IPS DF 19.7 (cell line): Measurements from ENCODE around the gene PDZD2.

ENCODE experiments used
- DNase-seq: peaks from one replicate; pipeline ENCODE4 v3.0.0-alpha.2; 2013; ENCODE audit warnings: low read depth, low spot score

Gene PDZD2

DNA sequence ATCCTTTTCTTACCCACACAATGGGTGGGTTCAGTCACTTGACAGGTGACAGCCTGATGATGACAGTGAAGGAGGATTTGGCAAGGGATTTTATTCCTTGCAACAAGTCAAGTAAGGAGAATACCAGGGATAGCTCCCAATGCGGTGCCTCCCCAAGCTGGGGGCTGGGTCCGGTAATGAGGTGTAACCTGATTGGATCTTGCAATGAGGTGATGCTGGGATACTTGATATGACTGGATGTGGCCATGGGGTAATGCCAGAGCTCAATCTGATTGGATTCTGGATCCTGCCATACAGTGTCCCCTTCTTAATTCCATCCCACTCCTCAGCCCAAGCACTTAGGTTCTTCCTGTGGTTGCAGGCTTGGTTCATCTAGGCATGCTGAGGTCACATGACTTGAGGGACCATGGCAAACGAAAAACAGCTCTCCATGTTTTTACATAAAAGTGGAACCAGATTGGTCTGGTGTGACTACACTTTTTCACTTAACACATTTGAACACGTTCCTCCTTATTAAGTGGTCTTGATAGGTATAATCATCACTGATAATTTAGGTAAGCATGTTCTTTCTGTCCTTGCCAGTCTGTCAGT, 181.1 kb downstream of the PDZD2 start:
- peak; percentile 80 for DNase-seq

GRCh38 chr5:31823472-31823871, 184.5 kb downstream of the PDZD2 start:
- no peak for DNase-seq

- DNase-seq, result no peak
Measured at GRCh38 chr5:31824869-31825517, 186.1 kb downstream of the PDZD2 start.

GRCh38 chr5:31825518-31826068, 186.7 kb downstream of the PDZD2 start:
- peak; percentile 42 for DNase-seq

DNA sequence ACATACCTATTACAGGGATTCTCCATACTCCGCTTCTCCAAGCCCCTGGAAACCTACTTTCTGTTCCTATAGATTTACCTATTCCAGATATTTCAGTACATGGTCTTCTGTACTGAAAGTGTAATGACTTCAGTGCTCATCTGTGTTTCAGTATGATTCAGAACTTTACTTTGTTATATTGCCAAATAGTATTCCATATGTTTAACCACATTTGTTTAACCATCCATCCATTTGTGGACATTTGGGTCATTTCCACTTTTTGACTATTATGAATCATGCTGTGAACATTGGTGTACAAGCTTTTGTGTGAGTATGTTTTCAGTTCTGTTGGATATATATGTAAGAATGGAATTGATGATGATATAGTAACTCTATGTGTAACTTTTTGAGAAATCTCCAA, 188.9 kb downstream of the PDZD2 start:
- no peak for DNase-seq

- no peak for DNase-seq
Measured at GRCh38 chr5:31832966-31833365, 194.0 kb downstream of the PDZD2 start.

- no peak for DNase-seq
Measured at GRCh38 chr5:31833710-31834109, 194.8 kb downstream of the PDZD2 start.

DNA sequence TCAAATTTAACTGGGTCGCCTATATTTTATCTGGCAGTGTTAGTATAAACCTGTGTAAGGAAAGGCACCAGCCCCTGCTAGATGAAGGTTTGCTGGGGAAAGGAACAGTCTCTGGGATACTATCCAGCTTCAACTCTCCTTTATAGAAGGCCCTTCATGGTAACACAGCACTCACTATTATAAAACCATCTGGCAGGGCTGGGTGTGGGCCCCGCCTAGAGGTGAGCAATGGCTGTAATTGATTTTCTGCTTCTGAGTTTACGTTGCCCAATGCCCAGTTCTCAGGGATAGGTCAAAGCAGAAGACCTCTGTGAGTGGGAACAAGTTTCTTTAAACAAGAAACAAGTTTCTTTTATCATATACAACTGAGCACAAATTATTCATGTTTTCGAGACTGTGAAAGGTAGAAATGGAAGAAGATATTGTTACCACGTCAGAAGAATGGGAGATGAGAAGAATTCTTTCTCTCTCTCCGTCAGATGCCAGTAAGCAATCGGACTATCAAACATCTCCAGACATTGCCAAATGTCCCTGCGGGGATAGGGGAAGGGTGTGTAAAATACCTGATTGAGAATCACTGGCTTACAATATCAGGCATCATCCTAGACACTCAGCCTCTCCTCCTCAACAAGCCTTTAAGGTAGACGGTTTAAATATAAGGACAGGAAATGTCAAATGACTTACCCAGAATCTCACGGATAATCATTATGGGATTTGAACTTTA, 205.9 kb downstream of the PDZD2 start:
- DNase-seq, result no peak

DNA sequence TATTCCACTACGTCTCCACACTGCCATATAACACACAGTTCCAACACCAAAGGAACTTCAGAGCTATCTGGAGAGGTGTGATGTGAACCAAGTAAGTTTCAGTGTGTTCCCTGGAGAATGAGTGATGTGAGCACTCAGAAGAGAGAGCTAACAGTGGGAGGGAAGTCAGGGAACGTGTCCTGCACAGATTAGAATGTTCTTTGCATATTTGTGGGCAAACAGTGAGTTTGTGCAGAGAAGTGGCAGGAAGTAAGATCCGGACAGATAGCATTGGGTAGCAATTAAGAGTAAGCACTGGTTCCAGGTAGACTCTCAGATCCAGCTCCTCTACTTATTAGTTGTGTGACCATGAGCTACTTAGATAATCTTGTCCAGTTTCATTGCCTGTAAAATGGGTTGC, 206.4 kb downstream of the PDZD2 start:
- no peak for DNase-seq

GRCh38 chr5:31846934-31847333, 208.0 kb downstream of the PDZD2 start:
- no peak for DNase-seq

DNA sequence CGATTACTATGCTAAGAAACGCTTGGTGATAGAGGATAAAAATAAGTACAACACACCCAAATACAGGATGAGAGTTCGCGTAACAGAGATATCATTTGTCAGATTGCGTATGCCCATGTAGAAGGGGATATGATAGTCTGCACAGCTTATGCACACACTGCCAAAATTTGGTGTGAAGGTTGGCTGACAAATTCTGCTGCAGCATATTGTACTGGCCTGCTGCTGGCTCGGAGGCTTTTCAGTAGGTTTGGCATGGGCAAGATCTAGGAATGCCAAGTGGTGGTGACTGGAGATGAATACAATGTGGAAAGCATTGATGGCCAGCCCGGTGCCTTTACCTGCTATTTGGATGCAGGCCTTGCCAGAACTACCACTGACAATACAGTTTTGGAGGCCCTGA, 208.4 kb downstream of the PDZD2 start:
- DNase-seq, result no peak

GRCh38 chr5:31850981-31851689, 212.2 kb downstream of the PDZD2 start:
- DNase-seq, result no peak

DNA sequence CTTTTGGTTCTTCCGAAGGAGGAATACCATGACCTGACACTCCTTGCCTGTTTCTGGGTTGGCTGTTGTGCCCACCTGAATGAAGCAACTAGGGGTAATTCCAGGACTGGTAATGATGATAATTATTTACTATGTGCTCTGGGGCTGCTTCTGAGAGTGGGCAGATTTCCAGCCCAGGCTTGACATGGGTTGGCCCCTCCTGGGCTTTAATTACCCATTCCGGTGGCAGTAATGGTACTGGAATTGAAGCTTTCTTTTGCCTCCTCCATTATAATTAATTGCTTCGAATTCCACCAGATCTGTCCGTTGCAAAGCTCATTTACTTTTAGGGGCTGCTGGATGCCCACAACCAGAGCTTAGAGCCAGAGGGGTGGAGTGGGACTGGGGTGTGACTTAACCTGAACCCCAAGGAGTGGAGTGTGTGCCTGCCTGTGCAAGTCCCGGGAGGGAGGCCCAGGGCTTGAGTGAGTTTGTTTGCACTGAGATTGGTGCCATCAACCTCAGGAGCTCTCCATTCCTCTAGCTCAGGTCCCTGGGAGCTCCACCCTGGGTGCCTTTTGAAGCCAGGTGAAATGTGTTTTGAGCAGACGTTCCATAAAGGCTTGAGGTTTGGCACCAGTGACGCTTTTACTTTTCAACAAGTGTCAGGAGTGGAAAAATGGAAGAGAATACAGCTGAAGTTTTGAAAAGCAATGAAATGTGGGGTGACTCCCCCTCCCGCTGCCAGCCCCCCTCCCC, 214.6 kb downstream of the PDZD2 start:
- no peak for DNase-seq

DNA sequence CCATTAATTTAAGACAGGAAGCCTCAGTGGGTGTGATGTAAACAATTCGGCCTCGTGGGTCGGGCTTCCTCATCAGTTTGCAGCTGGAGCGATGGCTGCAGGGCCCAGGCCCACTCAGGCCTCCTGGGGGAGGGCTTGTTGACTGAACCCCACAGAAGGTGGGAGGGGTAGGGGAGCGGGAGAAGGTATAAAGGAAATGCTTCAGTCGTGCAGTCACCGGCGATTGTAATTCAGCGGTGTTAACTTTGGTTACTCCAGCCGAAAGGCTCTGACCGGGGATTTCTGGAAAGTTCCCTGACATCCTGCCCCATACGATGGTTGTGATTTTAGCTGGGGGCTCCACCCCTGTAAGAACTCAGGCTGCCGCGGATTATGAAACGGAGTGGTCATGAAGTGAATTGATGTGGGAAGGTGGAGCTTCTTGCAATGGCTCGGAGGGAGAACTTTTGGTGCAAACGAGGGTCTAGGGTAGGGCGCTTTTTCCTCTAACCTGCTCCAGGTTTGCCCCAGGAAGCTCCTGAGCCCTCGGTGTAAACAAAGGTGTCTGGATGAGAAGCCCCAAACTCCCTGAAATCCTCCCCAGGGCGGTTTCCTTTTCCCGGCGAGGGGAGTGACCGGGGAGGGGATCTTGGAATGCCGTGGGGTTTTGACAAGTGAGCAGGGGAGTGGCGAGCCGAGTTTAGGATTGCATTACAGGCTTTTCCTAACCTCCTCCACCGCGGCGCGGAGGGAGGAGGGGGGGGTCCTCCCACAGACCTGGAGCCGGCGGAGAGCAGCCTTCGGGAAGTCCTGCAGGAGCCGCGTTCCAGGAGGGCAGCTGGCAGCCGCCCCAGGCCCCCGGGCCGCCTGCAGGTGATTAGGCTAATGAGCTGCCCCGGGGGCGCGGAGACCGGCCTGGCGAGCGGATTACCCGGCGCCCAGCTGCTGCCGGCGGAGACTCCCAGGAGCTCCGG, 215.5 kb downstream of the PDZD2 start:
- DNase-seq, result peak; percentile 60

GRCh38 chr5:31855134-31856040, 216.5 kb downstream of the PDZD2 start:
- no peak for DNase-seq

DNA sequence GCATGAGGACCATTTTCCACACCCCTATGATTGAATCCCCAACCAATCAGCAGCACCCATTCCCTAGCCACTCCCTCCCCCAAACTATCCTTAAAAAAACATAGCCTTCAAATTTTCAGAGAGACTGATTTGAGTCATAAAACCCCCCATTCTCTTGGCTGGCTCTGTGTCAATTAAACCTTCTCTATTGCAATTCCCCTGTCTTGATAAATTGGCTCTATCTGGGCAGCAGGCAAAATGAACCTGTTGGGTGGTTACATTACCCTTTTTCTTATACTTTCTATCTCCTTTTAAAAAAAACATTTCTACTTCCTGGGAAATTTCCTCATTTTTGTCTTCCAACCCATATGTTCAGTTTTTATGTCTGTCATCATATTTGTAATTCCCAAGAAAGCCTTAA, 220.2 kb downstream of the PDZD2 start:
- DNase-seq, result no peak

DNA sequence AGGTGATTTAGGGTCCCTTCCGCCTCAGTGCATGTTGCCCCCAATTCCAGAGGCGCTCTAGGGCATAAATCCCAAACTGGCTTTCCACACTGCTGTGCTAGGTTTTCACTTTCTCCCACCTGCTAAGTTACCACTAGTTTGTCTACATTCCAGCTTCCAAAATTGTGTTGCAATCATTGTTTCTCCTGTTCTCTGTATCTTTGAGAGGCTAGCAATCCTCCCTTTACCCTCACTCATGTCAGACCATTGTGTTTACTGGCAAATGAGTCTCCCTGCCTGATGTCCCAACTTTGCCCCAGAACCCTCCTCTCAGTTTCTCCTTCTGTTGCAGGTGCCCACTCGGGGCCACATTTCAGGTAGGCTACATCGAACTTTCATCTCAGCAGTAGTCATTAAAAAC, 221.3 kb downstream of the PDZD2 start:
- DNase-seq, result no peak

DNA sequence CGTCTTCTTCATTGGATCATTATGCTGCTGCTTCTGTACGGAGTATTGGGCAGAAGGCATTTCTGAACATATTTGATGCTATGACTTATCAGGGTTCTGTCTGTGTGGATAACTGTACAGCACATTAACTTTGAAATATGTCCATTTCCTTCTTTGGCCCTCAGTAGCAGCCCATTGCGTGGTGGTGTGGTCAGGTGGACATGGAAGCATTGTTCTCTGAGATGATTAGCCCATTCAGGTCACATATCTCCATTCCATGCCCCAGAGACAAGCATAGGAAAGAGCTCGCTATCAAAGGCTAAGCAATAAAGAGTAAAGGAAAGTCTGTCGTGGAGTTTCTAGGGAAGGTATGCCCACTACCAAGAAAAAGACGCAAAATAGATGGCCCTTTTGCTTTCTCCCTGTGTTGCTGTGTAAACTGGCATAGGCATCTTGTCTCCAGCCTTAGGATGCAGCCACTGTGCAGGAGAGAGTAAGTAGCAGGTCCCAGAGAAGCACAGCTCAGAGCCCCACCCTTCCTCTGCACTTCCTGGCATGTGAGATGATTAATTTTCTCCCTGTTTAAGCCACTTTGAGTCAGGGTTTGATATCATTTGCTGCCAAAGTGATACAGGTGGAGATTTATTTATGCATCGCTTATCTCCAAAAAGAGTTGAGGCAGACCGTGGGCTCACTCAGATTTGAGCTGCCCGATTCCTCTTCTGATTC, 221.9 kb downstream of the PDZD2 start:
- no peak for DNase-seq

DNA sequence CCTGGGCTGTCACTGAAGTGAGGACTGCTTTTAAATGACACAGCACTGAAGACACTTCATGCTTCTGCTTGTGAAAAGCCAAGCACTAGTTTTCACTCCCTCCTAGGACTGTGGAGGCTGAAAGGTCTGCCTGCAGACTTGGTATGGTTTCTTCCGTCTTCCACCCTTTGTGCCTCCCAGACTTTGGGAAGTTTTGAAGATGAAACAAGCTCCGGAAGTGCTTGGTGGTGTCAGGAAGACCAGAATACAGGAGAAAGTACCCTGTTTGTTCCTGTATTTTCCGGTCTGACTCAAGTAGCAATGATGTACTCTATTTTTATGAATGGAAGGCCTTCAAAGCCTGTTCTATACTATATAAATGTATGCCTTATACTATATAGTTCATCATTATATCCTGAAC, 222.7 kb downstream of the PDZD2 start:
- DNase-seq, result no peak
